Vagina (tissue), 2 donors: ENCODE data around the gene SAMD4A. TPM values are rescaled to one million over a fixed set of nuclear protein-coding genes. Genes with fewer than 3 reads are reported as not detected.
A peak's percentile ranks its signal among the peaks of the same experiment; 100 is the strongest.

ENCODE experiments used
- DNase-seq, 2 donors: peaks; one replicate each; pipeline ENCODE4 v3.0.0-alpha.2; 2017; ENCODE audit errors: extremely low spot score in 2 of 2
- H3K27ac ChIP-seq: fragments of 200-600 bp; sonication (generic); one replicate; pipeline ENCODE4 v1.5.1; 2019
- H3K27me3 ChIP-seq: fragments of 200-600 bp; sonication (generic); one replicate; pipeline ENCODE4 v1.5.1; 2019
- H3K36me3 ChIP-seq, 2 donors: fragments of 200-600 bp; sonication (generic); one replicate each; pipeline ENCODE4 v1.5.1; 2017 to 2019
- H3K4me1 ChIP-seq: fragments of 200-600 bp; sonication (generic); one replicate; pipeline ENCODE4 v1.5.1; 2019
- H3K4me3 ChIP-seq, 2 donors: fragments of 200-600 bp; sonication (generic); 1 replicate in 1 of 2; 2 replicates in 1 of 2; pipeline ENCODE4 v1.5.1; 2016 to 2019
- H3K9me3 ChIP-seq: fragments of 200-600 bp; sonication (generic); one replicate; pipeline ENCODE4 v1.5.1; 2019
- CTCF ChIP-seq, 3 experiments: fragments of 450-650 bp in 2 of 3; fragments of 200-600 bp in 1 of 3; sonication (generic) in 1 of 3; IDR thresholded peaks; one replicate each; pipeline ENCODE4 v1.5.1; 2017 to 2019; ENCODE audit warnings: antibody characterized with exemption in 3 of 3, mild to moderate bottlenecking in 2 of 3, moderate library complexity in 2 of 3
- POLR2A ChIP-seq, 2 donors: fragments of 450-650 bp; IDR thresholded peaks; one replicate each; pipeline ENCODE4 v1.6.1; 2017; ENCODE audit warnings: antibody characterized with exemption in 2 of 2, mild to moderate bottlenecking in 2 of 2, moderate library complexity in 2 of 2
- POLR2AphosphoS5 ChIP-seq, 2 donors: sonication (generic); formaldehyde crosslinking; IDR thresholded peaks; one replicate each; pipeline ENCODE4 v1.9.0; 2017; ENCODE audit warnings: antibody characterized with exemption in 2 of 2, mild to moderate bottlenecking in 2 of 2, low read depth in 1 of 2; ENCODE audit not compliant: insufficient read depth in 1 of 2
- intact Hi-C: fragments of 100-400 bp; cut with DNase I; formaldehyde crosslinking; loops from one replicate; pipeline ENCODE4 v1.15.1; 2023
- total RNA-seq: library from RNA; depleted of rRNA; stranded (reverse); fragments of >200 nt; gene quantifications from one replicate; pipeline ENCODE4 v1.2.3, GENCODE V29; 2016

Gene SAMD4A
- total RNA-seq, 1 donor from 2014 or later: 43.0 TPM

- Histone ChIP-seq H3K36me3 (no peaks in the 10 kb centered on the region), H3K4me1 (peaks cover 59% of the 10 kb centered on the region), H3K9me3 (no peaks in the 10 kb centered on the region), H3K27me3 (no peaks in the 10 kb centered on the region), H3K4me3 (no peak overlapping the region), H3K27ac (peak overlapping the region; percentile 92)
- no peak for DNase-seq
- intact Hi-C loops: no loop called here
- TF ChIP-seq POLR2AphosphoS5 (IDR thresholded peaks at IDR 0.05; ENCODE audit: insufficient read depth in 1 of 2, low read depth in 1 of 2) (no peak), POLR2A (IDR thresholded peaks at IDR 0.05) (no peak), CTCF (IDR thresholded peaks at IDR 0.05) (no peak)
Observed at GRCh38 chr14:54682578-54682977, 115.7 kb downstream of the SAMD4A start.

- intact Hi-C loops: no loop called here
- TF ChIP-seq CTCF (IDR thresholded peaks at IDR 0.05) (no peak), POLR2AphosphoS5 (IDR thresholded peaks at IDR 0.05; ENCODE audit: insufficient read depth in 1 of 2, low read depth in 1 of 2) (peak in 1 of 2 donors; percentile 40)
- no peak overlapping the region for H3K4me3 ChIP-seq
- no peaks in the 10 kb centered on the region for H3K36me3 ChIP-seq
- no peak for DNase-seq
- peak overlapping the region; percentile 92 for H3K27ac ChIP-seq
- H3K4me1 ChIP-seq: peaks cover 60% of the 10 kb centered on the region
- H3K27me3 ChIP-seq: no peaks in the 10 kb centered on the region
- no peaks in the 10 kb centered on the region for H3K9me3 ChIP-seq
Observed at GRCh38 chr14:54683882-54684794, 117.2 kb downstream of the SAMD4A start.

DNA sequence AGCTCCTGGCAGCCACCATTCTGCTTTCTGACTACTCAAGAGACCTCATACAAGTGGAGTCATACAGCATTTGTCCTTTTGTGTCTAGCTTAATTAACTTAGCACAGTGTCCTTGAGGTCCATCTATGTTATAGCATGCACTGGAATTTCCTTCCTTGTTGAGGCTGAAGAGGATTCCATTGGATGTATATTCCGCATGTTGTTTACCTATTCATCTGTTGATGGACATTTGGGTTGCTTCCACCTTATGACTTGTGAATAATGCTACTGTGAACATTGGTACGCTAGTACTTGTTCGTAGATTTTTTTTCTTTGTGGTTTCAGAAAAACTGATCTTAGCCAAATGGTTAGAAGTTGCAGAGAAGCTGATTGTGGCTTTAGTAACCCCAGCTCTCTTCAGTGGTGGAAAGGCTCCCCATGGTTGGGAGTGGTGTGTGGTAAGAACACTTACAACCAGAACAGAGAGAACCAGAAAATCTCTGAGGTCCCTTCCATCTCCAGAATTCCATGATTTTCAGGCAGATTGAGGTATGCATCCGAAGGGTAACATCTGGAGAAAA, 118.4 kb downstream of the SAMD4A start:
- no peaks in the 10 kb centered on the region for H3K27me3 ChIP-seq
- DNase-seq: no peak
- H3K9me3 ChIP-seq: no peaks in the 10 kb centered on the region
- intact Hi-C loops: no loop called here
- H3K4me3 ChIP-seq: no peak overlapping the region
- no peaks in the 10 kb centered on the region for H3K36me3 ChIP-seq
- peak overlapping the region; percentile 92 for H3K27ac ChIP-seq
- peaks cover 55% of the 10 kb centered on the region for H3K4me1 ChIP-seq
- TF ChIP-seq POLR2AphosphoS5 (IDR thresholded peaks at IDR 0.05; ENCODE audit: insufficient read depth in 1 of 2, low read depth in 1 of 2): no peak
- TF ChIP-seq POLR2A (IDR thresholded peaks at IDR 0.05): no peak
- no peak for TF ChIP-seq CTCF (IDR thresholded peaks at IDR 0.05)

GRCh38 chr14:54686219-54686870, 119.4 kb downstream of the SAMD4A start:
- Histone ChIP-seq H3K27ac (peak overlapping the region; percentile 92), H3K27me3 (no peaks in the 10 kb centered on the region), H3K36me3 (no peaks in the 10 kb centered on the region), H3K4me1 (peaks cover 55% of the 10 kb centered on the region), H3K4me3 (no peak overlapping the region), H3K9me3 (no peaks in the 10 kb centered on the region)
- intact Hi-C loops: loop anchor here (2.0 kb wide), 1 partner anchor 120 kb away; the partner anchor contains the start of gene SAMD4A
- no peak for TF ChIP-seq POLR2A (IDR thresholded peaks at IDR 0.05)
- TF ChIP-seq POLR2AphosphoS5 (IDR thresholded peaks at IDR 0.05; ENCODE audit: insufficient read depth in 1 of 2, low read depth in 1 of 2): peak in 1 of 2 donors; percentile 81
- DNase-seq: no peak
